Liver (tissue), 3 donors: ENCODE data around the gene ITFG1.

Experiments
- EGR1 ChIP-seq, 2 donors: IDR thresholded peaks; 2 replicates each; pipeline ENCODE4 v1.6.1; 2016 to 2018; ENCODE audit warnings: antibody characterized with exemption in 2 of 2, low read depth in 2 of 2
- GABPA ChIP-seq, 2 donors: IDR thresholded peaks in 1 of 2; conservative IDR thresholded peaks in 1 of 2; 2 replicates each; pipeline ENCODE4 v1.6.1; 2016; ENCODE audit warnings: antibody characterized with exemption in 2 of 2, mild to moderate bottlenecking in 1 of 2, moderate library complexity in 1 of 2
- JUND ChIP-seq, 2 donors: IDR thresholded peaks; 2 replicates each; pipeline ENCODE4 v1.6.1; 2016; ENCODE audit warnings: antibody characterized with exemption in 2 of 2
- NR2F2 ChIP-seq: IDR thresholded peaks from 2 replicates; pipeline ENCODE4 v1.6.1; 2016; ENCODE audit warnings: antibody characterized with exemption
- SP1 ChIP-seq: IDR thresholded peaks from 2 replicates; pipeline ENCODE4 v1.6.1; 2018; ENCODE audit warnings: antibody characterized with exemption, mild to moderate bottlenecking
- TAF1 ChIP-seq: conservative IDR thresholded peaks from 2 replicates; pipeline ENCODE4 v1.6.1; 2016; ENCODE audit warnings: antibody characterized with exemption, mild to moderate bottlenecking
- YY1 ChIP-seq: IDR thresholded peaks from 2 replicates; pipeline ENCODE4 v1.6.1; 2016; ENCODE audit warnings: antibody characterized with exemption, mild to moderate bottlenecking
- TF ChIP-seq, protein P1 (sequence below): IDR thresholded peaks from 2 replicates; pipeline ENCODE4 v1.6.1; 2016; ENCODE audit warnings: antibody characterized with exemption, mild to moderate bottlenecking
- TF ChIP-seq, protein P2 (sequence below): fragments of 150-350 bp; IDR thresholded peaks from 2 replicates; pipeline ENCODE4 v1.5.1; 2017; ENCODE audit warnings: improper control_type of control experiment, low read depth, low read length; ENCODE audit not compliant: missing input control
- TF ChIP-seq, protein P3 (sequence below): IDR thresholded peaks from 2 replicates; pipeline ENCODE4 v1.6.1; 2016; ENCODE audit warnings: antibody characterized with exemption
- TF ChIP-seq, protein P4 (sequence below): IDR thresholded peaks from 2 replicates; pipeline ENCODE4 v1.6.1; 2016; ENCODE audit warnings: antibody characterized with exemption
- TF ChIP-seq, protein P5 (sequence below): IDR thresholded peaks from 2 replicates; pipeline ENCODE4 v1.6.1; 2016; ENCODE audit warnings: antibody characterized with exemption
- donor health status: healthy.
- donor health status: healthy.

DNA sequence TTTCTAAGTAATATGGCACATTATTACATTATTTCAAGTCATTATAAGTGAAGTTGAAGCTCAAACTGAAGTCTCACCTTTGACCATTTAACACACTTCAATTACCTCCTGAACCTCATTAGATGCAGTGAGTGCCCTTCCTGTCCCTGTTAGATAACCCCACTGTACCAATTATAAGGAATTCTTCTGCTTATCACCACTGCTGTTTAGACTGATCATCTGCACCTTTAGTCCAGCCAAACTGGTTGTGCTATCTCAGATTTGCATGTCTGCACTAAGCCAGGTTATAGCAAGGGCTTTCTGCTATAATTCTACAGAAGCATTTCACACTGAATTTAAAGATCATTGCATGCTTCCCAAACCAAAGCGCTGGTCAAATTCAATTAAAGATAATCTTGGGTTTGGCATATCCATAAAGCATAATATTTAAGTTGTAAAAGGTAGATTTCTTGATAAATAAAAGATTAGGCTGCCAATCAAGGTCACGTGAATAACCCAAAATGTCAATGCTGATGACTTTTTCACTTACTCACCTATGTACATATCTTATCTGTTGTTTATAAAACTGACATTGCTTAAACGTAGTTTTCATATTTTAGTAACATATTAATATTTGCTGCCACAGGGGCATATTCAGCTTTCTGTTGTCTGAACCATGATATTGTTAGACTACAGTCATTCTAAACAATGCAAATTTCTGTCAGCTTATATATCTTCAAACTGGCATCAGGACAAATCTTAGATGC, 11.9 kb downstream of the ITFG1 start:
- TF ChIP-seq, protein P1, sequence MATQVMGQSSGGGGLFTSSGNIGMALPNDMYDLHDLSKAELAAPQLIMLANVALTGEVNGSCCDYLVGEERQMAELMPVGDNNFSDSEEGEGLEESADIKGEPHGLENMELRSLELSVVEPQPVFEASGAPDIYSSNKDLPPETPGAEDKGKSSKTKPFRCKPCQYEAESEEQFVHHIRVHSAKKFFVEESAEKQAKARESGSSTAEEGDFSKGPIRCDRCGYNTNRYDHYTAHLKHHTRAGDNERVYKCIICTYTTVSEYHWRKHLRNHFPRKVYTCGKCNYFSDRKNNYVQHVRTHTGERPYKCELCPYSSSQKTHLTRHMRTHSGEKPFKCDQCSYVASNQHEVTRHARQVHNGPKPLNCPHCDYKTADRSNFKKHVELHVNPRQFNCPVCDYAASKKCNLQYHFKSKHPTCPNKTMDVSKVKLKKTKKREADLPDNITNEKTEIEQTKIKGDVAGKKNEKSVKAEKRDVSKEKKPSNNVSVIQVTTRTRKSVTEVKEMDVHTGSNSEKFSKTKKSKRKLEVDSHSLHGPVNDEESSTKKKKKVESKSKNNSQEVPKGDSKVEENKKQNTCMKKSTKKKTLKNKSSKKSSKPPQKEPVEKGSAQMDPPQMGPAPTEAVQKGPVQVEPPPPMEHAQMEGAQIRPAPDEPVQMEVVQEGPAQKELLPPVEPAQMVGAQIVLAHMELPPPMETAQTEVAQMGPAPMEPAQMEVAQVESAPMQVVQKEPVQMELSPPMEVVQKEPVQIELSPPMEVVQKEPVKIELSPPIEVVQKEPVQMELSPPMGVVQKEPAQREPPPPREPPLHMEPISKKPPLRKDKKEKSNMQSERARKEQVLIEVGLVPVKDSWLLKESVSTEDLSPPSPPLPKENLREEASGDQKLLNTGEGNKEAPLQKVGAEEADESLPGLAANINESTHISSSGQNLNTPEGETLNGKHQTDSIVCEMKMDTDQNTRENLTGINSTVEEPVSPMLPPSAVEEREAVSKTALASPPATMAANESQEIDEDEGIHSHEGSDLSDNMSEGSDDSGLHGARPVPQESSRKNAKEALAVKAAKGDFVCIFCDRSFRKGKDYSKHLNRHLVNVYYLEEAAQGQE: no peak
- TF ChIP-seq JUND (IDR thresholded peaks at IDR 0.05): no peak
- TF ChIP-seq, protein P2, sequence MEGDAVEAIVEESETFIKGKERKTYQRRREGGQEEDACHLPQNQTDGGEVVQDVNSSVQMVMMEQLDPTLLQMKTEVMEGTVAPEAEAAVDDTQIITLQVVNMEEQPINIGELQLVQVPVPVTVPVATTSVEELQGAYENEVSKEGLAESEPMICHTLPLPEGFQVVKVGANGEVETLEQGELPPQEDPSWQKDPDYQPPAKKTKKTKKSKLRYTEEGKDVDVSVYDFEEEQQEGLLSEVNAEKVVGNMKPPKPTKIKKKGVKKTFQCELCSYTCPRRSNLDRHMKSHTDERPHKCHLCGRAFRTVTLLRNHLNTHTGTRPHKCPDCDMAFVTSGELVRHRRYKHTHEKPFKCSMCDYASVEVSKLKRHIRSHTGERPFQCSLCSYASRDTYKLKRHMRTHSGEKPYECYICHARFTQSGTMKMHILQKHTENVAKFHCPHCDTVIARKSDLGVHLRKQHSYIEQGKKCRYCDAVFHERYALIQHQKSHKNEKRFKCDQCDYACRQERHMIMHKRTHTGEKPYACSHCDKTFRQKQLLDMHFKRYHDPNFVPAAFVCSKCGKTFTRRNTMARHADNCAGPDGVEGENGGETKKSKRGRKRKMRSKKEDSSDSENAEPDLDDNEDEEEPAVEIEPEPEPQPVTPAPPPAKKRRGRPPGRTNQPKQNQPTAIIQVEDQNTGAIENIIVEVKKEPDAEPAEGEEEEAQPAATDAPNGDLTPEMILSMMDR: no peak
- TF ChIP-seq, protein P3, sequence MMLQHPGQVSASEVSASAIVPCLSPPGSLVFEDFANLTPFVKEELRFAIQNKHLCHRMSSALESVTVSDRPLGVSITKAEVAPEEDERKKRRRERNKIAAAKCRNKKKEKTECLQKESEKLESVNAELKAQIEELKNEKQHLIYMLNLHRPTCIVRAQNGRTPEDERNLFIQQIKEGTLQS: no peak
- TF ChIP-seq, protein P4, sequence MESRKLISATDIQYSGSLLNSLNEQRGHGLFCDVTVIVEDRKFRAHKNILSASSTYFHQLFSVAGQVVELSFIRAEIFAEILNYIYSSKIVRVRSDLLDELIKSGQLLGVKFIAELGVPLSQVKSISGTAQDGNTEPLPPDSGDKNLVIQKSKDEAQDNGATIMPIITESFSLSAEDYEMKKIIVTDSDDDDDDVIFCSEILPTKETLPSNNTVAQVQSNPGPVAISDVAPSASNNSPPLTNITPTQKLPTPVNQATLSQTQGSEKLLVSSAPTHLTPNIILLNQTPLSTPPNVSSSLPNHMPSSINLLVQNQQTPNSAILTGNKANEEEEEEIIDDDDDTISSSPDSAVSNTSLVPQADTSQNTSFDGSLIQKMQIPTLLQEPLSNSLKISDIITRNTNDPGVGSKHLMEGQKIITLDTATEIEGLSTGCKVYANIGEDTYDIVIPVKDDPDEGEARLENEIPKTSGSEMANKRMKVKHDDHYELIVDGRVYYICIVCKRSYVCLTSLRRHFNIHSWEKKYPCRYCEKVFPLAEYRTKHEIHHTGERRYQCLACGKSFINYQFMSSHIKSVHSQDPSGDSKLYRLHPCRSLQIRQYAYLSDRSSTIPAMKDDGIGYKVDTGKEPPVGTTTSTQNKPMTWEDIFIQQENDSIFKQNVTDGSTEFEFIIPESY: no peak
- TF ChIP-seq EGR1 (IDR thresholded peaks at IDR 0.05; ENCODE audit: low read depth in 2 of 2): no peak
- TF ChIP-seq, protein P5, sequence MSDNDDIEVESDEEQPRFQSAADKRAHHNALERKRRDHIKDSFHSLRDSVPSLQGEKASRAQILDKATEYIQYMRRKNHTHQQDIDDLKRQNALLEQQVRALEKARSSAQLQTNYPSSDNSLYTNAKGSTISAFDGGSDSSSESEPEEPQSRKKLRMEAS: no peak
- no peak for TF ChIP-seq GABPA (IDR thresholded peaks at IDR 0.05 in 1 of 2, conservative IDR thresholded peaks at IDR 0.05 in 1 of 2)
- TF ChIP-seq SP1: no peak
- no peak for TF ChIP-seq TAF1
- TF ChIP-seq NR2F2: no peak
- no peak for TF ChIP-seq YY1
